HG03439 (cell line): ENCODE measurements around the gene MDH1B.
"Not testable (repeated sequence)": the region's sequence is repeated elsewhere in the genome, so short reads cannot be mapped to it uniquely, and the experiment has no call there.

Source experiments
- ATAC-seq: cut with Tn5 transposase; IDR thresholded peaks from one replicate; pipeline ENCODE4 v1.9.1; 2021; ENCODE audit warnings: mild to moderate bottlenecking, moderate library complexity; ENCODE audit not compliant: unreplicated experiment

MDH1B gene

DNA sequence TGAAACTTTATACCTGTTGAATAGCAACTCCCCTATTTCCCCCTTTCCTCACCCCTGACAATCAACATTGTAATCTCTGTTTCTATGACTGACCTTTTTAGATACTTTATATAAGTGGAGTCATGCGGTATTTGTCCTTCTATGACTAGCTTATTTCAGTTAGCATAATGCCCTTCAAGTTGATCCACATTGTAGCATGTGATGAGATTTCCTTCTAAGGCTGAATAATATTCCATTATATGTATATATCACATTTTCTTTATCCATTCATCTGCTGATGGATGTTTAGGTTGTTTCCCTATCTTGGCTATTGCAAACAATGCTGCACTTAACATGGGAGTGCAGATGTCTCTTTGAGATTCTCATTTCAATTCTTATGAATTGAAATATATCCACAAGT lies 9.7 kb upstream of the MDH1B start:
- no peak for ATAC-seq

DNA sequence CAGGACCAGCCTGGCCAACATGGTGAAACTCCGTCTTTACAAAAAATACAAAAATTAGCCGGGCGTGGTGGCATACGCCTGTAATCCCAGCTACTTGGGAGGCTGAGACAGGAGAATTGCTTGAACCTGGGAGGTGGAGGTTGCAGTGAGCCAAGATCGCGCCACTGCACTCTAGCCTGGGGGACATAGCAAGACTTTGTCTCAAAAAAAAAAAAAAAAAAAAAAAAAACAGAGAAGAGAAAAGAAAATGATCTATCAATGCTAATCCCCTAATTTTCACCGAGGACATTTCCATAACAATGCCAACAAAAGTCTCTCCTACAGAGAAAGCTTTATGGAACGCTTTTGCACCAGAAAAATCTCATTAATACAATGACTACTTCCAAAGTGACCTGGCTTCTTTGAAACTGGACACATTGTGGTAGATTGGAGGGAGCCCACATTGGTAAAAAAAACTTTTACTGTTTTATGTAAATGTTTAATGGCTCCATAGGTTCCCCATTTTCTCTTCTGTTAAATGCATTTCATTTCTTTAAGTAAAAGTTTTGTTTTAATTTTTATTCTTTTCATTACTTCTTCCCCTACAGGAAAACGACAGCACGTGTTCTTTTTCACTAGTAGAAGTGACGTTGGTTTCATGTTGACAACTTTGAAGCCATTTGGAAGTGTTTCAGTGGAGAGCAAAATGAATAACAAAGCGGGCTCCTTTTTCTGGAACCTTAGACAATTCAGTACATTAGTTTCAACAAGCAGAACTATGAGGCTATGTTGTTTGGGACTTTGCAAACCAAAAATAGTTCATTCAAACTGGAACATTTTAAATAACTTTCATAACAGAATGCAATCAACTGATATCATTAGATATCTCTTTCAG lies 1.2 kb upstream of the MDH1B start:
- no peak for ATAC-seq

DNA sequence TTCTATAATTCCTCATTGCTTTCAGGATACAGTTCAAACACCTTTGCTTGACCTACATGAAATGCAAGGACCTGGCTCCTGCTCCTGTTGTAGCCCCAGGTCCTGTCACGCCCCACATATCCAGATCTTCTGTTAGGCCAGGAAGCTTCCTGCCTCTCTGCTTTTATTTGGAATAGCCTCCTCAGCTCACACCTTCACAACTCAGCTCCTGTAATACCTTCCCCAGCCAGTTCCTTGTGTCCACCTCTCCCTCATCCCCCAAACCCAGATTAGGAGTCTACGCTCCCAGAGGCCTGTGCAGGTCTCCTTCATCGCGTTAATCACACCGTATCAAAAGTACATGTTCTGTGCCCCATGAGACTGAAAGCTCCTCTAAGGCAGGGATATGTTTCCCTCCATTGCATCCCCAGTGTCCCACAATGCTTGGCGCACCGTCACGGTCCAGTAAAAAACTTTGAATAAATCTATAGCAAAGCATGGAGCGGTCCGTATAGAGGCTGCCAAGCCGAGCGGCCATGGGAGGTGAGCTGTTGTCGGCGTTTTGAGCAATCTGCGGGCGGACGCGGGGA lies 371 bp downstream of the MDH1B start:
- no peak for ATAC-seq

DNA sequence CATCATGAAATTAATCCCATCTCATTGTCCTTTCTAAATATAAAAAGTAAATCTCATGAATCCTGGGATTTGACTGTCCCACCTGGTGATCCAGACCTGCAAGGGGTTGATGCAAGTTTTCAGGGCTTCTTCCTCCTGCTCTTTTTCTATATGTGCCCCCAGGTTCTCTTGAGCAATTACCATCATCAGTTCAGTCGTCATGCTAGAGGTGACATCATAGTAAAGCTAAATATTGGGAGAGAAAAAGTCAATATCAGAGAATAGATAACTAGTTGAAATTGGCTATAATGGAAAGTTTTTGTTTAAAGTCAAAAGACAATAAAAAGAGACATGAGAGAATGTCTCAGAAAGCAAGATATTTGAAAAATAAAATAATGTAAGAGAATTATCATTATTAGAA lies 8.3 kb downstream of the MDH1B start:
- ATAC-seq = no peak

DNA sequence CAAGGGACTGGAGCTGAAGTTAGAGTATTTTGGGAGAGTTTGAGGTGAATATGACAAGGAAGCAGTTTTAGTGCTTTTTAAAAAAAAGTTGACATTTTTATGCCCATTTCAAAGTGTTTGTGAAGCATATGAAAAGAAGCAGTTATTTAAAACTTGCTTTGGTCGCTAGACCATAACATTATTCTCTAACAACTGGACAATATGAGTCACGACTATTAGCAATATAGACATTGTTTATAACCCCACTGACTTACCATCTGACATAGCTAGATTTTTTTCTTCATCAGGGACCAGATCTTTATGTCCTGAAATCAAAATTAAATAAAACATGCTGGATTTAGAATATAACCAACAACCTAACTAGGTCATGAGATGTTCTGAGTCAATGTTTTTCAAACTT lies 24.3 kb downstream of the MDH1B start:
- no peak for ATAC-seq

DNA sequence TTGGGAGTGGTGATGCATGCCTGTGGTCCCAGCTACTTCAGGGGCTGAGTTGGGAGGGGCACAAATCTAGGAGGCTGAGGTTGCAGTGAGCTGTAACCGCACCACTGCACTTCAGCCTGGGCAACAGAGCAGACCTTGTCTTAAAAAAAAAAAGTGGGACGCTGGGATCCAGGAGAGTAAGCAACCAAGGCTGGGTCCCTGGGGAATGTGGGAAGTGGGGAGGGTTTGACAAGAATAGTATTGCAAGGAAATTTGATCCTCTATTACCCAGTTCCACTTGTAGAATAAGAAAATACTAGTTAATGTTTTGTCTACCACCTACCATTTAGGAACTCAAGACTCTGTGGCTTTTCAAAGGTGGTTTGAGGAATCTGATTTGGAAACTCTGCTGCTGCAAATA lies 25.9 kb downstream of the MDH1B start:
- ATAC-seq = no peak

DNA sequence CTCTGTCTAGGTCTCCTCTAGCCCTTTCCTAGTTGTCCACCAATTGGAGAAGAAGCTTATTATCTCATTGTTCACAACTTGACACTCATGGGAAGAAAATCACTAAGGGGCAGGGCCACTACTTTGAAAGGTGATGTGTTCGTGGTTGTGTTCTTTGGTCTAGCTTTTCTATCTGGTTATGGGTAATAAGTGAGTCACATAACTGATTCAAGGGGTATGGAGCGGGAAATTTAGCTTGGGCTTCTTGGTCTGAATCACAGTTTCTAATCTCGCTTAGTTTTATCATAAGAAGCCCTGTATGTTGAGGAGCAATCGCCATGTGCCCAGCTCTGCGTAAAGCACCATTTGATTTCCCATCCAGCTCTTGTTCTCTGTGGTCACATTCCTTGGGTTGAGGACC lies 28.2 kb downstream of the MDH1B start:
- no peak for ATAC-seq

DNA sequence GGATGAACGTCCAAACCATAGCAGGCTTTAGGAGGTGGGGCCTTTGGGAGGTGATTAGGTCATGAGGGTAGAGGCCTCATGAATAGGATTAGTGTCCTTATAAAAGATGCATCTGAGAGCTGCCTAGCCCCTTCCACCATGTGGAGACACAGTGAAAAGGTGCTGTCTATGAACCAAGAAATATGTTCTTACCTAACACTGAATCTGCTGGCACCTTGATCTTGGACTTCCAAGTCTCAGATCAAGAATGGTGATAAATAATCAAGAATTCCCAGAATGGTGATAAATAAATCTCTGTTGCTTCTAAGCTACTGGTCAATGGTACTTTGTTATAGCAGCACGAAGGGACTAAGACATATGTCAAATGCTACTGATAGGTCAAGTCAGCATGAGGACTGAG lies 31.8 kb downstream of the MDH1B start:
- no peak for ATAC-seq

DNA sequence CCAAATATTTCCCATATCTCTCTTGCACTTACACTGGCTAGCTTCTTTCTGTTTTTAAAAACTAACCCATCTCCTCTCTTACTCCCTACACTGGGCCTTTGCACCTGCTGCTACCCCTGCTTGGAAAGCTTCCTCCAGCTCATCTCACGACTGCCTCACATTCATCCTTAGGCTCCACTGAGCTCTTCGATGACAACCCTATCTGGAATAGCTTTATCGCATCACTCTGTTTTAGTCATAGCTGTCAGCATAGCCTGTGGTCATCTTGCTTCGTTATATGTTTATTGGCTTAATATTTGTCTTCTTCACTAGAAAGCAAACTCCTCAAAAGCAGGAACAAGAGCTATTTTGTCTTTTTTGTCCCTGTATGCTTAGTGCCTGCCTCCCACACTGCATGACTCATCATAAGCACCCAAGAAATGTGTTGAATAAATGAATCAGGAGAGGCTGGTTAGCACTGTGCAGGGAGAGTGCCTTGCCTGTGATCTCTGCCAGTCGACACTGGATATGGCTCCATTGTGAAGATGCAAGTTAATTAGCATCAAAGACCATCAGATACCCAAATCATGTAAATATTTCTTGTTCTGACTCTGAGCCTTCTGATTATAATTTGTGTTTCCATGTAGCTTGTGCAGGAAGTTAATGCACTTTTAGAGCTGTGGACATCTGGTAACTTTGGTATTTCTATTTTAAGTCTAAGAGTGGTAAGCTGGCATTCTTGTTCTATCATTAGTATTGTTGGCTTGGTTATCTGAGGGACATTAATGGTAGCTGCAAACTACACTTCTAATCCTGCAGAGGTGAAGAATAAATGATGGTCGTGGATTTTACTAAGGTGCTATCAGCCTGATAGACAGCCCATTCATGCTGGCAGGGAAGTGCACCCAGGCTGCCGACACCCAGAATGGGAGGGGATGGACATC lies 36.6 kb downstream of the MDH1B start:
- ATAC-seq = no peak

DNA sequence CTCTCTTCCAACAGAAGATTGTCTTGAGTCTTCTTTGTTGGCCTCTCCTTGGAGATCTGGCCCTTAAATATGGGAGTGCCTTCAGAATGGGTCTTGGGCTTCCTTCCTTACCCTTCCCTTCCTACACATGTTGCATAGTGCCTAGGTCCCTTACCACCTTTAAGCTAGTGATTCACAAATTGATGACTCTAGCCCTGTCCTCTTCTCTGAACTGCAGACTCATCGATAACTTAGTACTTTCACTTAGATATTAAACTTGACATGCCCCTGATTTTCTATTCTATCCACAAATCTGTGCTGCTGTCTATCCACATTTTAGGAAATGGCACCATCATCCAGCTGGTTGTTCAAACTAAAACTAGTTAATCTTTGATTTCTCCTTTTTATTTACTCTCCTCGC lies 37.8 kb downstream of the MDH1B start:
- no peak for ATAC-seq

DNA sequence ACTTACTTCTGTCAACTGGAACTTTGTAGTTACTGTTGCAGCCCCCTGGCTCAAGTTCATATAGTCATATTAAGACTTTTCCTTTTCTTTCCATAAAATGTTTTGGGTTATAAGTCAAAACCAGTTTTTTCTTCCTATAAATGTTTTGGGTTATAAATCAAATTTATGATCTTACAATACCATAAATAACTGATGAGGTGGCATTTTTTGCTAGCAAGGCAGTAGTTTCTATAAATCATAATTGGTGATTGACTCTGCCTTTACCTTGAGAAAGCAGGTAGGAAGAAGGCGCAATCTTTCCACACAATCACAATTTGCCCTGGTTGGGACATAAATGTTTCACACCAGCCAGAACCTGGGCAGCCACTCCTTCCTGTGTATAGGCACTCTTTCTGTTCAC lies 41.8 kb downstream of the MDH1B start:
- no peak for ATAC-seq

DNA sequence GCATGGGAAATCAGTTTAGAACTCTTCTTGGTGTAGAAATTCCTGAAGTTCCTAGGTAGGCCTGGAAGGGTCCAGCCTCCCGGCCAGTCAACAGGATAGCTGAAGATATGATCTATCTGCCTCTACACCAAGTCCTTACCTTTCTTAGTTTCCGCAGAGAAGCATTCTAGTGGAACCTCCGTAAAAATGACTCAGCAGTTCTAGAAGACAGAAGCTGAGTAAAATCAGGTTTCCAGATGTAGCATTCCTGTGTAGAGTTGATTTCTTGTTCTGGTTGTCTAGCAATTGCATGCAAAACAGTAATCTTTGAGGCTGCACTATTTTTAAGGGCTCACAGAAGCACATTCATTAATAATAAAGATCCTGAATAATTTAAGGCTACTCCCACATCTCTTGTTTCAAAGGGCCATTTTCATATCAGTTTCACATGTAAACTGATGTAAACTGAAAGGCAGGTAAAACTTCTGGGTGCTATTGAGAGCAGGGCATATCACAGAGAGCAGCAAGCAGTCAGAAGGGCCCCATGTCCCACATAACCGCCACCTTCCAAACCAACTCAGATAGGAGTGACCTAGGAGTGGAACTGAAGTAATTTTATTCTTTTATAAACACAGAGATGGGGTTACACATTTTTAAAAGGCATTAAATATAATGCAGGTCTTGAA lies 43.7 kb downstream of the MDH1B start:
- ATAC-seq = peak; percentile 52

DNA sequence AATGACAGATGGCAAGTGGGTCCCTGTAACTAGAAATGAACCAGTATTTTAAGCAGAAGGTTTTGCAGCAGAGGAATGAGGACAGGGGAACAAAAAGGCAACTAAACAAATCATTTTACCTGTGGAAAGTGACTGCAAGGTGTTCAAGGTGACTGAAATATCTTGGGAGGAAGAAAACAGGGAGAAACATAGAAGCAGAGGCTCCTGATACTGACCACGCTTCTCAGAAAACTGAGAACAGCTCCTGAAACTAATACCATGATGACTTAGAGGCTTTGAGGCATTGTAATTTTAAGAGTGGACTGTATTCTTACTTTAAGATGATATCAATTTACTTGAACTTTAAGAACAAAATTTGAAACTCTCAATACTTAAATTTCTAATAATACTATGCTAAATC lies 46.8 kb downstream of the MDH1B start, which contains the start of gene DYTN:
Gene DYTN, minus strand, starts transcription at position 101 of the 400 bp plus-strand sequence. CDS start 117 bp downstream, outside the sequence.
- no peak for ATAC-seq

DNA sequence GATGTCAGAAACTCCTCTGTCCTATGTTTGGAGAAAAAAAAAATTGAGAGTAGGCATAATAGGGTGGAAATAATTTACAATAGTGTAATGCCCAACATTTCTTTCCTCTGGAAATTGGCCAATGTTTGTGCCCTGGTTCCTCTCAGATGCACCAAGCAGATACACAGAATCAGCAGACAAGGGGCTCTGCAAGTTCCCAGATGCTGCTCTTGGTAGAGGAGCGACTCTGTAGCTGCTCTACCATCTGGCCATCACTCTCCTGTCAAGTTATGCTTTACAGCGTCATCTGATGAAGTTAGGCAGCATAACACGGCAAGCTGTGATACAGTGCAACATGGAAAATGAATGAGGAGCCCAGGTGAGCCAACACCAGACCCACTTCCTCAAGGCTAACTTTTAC lies 48.5 kb downstream of the MDH1B start:
- no peak for ATAC-seq

DNA sequence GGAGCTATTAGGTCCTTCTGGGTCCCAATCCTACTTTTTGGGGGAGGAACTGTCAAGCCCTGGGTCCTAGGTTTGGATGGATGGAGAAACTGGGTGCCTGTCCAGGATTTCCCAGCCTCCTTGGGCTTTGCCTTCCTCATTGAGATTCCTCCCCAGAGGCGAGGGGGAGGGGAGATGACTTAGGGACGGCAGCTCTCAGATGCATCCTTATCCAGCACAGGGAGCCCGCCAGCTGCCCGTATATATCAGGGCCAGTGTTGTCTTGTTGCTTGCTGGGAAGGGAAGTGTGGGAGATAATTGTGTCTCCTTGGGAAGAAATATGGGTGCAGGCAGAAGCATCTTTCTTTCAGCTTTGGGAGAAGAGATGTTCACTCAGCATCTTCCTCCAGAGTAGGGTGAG lies 49.9 kb downstream of the MDH1B start:
- not testable (repeated sequence) for ATAC-seq

DNA sequence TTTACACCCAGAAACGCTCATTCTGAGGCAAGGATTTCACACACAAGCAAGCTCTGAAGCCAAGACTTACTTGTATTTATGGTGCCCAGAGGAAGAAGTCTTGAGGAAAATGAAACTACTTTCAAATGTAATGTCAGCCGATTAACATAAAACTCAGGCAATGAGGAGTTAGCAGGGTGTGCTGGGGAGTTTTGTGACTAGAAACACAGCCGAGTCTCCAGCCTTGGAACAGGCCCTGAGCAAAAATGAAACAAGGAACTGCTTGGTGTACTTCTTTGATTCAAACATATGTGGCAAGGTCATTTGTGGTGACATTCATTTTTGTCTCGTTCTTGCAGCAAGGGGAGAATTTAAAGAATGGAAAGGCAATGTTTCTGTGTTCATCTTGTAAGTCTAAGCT lies 51.4 kb downstream of the MDH1B start:
- no peak for ATAC-seq

DNA sequence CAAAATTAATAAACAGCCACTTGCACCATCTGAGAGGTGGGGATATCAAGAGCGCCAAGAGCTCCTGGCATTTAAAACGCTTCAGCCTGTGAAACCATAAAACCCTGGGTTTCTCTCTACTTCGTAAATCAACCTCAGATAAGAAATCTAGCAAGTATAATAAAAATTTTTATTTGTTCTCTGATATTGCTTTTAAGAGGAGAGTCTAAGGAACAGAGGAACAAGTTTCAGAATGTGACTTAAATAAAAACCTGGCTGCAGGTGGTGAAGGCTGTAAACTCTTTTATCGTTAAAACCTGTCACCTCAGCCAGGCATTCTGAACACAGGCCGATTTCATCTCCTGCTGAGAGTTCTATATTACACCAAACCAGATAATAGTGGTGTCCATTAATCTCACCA lies 56.8 kb downstream of the MDH1B start:
- ATAC-seq = no peak

DNA sequence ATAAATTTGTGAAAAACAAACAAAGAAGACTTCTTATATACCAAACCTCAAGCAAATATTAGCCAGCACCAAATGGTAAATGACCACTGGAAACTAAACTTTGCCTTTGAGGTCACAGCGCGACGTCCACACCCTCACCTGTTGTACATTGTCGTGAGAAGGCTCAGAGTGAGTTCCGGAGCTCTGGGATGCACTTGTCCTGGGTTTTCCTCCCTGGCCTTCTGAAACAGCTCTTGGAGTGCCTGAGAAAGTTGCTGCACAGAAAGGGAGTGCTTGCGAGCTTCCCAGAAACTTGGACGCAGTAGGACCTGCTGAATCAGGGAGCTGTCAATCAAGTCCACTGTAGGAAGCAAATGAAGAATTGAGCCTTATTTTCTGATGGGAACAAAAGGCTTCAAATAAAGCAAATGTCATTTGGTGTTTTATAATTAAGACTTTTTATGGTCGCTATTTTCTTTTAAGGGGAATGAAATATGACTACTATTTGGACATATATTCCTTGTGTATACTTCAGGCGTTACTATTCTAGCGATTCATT lies 57.9 kb downstream of the MDH1B start:
- no peak for ATAC-seq

DNA sequence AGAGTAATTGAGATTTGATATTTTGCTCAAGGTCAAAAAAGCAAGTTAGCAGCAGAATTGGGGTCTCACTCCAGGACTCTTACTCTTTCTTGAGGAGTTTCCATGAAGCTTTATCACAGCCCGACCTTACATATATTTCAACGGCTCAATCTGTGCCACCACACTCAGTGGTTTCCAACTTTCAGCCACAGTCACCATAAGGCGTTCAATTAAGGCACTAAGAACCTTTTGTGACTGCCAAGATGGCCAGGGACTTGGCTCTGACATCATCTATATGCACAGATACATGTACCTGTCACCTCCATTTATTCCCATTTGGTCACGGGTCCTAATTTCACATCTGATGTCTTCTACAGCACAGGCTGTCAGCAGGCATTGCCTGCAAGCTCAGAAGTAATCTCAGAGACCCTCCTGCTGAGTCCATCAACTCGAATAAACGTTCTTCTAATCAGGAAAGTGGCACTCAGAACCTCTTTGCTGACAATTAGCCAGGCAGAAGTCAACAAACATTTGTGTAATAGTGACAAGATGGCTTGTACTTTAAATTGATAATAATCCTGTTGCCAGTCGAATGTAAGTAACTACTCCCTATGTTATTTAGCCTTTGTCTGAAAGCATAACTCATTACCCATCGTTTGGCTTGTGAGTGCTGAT lies 63.0 kb downstream of the MDH1B start:
- ATAC-seq = no peak

DNA sequence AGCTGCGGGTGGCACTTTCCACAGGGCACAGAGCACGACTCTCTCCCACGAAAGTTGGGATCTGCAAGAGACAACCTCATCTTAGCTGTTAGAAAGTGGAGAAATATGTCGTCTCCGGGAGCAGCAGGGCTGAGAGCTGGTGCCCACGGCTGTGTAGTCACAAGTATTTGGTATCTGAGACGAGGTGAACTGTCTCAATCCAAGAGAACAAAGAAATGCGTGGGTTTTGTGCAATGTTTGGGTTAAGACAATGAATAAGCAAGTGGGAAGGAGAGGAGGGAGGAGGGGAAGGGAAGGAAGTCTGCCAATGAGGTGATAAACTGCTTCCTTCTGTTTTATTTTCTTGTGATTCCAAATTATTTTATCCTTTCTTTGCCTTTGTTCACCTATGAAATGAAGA lies 65.0 kb downstream of the MDH1B start:
- no peak for ATAC-seq
